COLO668 (cell line): ENCODE data around the gene TRMT1.

Source experiments
- DNase-seq: peaks from one replicate; lab custom pipeline; 2025; ENCODE audit not compliant: unreplicated experiment; lab: John Stamatoyannopoulos, UW

The TRMT1 gene

GRCh38 chr19:13103581-13104359, 12.8 kb downstream of the TRMT1 start:
- no peak for DNase-seq

DNA sequence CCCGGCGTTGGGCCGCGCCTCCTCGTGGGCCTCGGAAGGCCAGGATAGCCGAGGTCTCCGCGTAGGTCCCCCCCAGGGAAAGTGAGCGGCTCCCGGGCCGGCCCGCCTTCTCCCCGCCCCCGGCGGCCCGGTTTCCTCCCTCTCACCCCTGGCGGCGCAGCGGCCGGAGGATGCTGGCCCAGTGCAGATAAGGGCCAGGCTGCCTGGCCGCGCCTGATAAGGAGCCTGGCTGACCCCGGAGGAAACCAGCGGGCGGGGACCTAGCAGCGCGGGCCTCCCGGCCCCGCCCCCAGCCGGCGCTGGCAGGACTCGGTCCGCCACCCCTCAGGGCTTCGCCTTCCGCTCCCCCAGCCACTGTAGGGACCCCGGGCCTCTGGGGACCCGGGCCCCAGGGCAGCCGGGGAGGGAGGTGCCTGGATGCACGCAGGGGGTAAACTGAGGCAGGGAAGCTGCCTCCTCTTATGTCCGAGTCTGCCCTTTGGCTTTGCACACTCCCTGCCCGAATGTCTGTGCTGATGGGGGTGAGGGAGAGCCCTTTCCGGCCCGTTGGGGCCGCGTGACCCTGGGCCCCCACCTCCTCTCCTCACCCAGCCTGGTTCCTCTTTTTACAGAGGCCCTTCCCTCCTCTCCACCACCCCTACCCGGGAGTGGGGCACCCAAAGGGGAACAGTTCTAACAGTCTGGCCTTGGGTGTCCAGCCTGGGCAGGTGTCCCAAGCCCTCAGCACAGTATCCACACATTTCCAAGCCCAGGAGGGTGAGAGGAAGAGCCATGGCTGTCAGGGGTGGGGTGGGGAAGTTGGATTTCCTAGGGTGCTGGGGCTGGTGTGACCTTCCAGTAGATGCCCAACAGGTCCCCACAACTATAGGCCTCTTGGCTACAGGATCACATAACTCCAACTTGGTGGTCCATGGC, 13.6 kb downstream of the TRMT1 start, which contains the start of gene LYL1:
TSS of gene LYL1 (minus strand) at position 193 of the 915 bp plus-strand sequence. CDS start 1,687 bp downstream, outside the sequence.
- peak; percentile 23 for DNase-seq

- DNase-seq: no peak
Observed at GRCh38 chr19:13102416-13102665, 14.2 kb downstream of the TRMT1 start.

DNA sequence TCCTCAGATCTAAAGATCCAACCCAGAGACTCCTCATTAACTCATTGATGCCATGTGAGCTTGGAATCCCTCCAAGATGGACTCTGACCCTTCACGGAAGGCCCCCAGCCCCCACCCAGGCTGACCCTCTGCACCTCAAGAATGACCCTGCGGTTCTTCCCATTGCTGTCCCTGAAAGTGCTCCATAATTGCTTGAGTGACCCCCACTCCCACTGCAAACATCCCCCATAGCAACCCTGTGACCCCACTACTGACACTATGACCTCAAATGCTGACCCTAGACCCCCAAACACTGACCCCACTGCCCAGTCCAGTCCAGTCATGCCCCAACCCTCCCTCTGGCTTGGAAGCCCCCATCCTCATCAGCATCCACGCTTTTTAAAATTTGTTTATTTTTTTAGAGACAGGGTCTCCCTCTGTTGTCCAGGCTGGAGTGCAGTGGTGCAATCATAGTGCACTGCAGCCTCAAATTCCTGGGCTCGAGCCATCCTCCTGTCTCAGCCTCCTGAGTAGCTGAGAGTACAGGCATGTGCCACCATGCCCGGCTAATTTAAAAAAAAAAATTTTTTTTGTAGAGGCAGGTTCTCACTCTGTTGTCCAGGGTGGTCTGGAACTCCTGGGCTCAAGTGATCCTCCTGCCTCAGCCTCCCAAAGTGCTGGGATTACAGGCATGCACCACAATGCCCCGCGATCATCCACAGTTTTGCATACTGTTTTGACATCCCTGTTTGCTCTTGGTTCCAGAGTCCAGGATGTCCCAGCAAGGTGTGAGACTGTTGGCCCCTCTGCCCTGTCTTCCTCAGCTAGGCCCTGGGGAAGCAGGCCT, 14.7 kb downstream of the TRMT1 start:
- DNase-seq: no peak

DNA sequence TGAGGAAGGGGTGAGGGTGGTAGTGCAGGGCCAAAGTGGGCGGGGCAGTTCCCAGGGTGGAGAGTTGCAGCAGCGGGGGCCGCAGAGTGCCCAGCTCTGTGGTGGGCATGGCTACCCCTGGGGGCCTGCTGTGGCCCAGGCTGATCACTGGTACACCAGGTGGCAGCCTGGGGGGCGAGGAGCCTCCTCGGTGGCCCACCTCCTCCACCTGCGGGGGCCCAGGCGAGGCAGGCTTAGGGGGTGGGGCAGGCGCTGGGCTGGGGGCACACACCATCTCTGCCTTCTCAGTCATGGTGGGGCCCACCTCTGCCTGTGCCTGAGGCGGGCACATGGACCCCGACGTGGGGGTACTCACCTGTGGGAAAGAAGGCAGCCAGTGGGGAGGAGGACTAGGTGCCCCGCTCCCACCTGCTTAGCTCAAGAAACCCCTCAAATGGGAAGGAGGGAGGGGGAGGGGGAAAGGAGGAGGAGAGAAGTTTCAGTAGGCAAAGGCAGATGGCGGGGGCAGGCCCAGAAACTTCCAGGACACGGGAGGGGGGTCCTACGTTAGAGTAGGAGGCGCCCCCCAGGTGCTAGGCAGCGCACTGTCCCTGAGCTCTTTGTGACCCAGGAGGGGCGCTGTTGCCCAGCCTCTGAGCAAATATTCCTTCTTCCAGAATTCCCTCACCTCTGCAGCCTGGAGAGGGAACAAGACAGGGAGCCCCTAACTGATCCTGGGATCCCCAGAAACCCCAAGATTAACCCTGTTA, 15.5 kb downstream of the TRMT1 start:
- peak; percentile 11 for DNase-seq

DNA sequence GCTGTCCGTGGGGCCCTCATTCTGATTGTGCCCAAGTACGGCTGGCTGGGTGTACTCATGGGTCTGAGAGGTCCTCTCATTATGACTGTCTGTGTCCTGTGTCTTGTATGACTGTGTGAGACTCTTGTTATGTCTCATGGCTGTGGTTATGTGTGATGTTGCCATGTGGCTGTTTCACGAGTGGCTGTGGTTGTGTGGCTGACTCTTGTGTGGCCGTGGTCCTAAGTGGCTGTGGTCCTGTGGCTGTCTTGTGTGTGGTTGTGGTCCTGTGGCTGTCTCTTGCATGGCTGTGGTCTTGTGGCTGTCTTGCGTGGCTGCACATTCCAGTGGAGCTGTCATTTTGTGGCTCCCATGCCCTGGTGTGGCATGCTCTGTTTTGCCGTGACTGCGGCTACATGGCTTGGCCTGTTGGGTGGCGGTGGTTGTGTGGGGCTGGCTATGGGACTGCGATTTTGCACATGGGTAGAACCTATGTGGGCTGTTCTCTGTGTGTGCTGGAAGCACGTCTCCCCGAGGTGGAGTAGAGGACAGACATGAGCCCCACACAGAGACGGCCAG, 16.4 kb downstream of the TRMT1 start:
- DNase-seq: no peak

DNA sequence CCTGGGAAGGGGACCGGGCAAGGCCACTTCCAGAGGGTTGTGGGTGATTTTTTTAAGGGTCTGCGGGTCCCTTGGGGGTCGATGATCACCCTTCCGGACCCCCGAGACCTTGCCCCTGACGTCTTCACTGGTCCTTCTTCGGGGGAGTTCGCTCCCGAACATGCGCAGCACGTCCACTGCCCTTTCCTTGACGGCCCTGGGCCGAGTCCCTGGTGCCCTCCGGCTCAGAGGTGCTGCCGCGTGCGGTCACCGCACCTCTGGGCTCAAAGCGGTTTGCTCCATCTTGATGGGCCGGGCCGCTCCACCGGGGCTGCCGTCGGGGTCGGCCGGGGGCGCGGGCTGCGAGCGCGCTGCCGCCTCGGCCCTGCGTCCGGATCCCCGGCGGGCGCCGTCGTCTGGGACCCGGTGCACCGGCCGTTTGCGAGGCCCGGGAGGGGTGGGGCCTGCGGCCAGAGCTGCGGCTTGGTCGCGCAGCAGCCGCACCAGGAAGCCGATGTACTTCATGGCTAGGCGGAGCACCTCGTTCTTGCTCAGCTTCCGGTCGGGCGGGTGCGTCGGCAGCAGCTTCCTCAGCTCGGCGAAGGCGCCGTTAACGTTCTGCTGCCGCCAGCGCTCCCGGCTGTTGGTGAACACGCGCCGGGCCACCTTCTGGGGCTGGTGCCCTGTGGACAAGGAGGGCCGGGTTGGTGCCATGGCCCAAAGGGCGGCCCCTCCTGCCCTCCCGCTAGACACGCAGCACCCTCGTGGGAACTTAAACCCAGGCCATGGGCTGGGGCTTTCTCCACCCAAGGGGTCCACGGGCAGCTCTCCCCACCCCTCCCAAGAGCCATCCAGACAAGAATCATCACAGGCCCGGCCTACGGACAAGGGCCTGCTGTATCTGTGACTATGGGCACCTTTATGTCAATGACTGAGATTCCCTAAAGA, 17.2 kb downstream of the TRMT1 start:
- DNase-seq: peak; percentile 70

DNA sequence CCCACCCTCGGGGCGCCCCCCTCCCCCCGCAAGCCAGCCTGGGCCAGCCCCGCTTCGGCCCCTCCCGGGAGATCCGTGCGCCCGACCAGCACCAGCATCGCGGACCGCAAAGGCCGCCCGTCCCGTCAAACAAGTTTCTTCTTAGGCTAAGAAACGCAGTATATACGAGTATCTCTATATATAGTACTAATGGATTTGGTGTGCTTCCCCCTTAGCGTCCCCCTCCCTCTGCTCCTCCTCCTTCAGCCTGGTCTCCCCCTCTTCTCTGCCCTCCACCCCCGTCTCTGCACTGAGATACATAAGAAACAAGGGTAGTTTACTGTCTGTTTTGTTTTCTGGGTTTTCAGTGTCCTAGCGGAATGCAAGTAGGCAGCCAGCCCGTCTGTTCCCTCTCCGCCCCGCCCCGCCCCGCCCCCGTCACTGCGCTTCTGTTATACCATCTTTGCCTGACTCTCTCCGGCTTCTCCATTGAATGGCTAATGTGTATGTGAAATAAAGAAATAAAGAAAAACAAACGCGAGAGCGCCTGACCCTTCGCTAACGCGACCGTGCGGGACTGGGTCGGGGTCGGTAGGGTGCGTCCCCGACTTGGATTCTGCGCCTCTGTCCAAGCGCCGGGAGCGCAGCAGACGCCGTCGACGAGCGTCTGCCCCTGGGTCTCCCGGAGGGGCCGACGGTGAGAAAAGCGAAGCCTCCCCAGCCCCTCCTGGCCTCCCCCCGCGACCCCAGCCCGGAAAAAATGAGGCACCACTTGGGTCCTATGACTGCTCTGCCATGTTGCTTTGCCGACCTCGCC, 18.1 kb downstream of the TRMT1 start:
- DNase-seq: no peak

DNA sequence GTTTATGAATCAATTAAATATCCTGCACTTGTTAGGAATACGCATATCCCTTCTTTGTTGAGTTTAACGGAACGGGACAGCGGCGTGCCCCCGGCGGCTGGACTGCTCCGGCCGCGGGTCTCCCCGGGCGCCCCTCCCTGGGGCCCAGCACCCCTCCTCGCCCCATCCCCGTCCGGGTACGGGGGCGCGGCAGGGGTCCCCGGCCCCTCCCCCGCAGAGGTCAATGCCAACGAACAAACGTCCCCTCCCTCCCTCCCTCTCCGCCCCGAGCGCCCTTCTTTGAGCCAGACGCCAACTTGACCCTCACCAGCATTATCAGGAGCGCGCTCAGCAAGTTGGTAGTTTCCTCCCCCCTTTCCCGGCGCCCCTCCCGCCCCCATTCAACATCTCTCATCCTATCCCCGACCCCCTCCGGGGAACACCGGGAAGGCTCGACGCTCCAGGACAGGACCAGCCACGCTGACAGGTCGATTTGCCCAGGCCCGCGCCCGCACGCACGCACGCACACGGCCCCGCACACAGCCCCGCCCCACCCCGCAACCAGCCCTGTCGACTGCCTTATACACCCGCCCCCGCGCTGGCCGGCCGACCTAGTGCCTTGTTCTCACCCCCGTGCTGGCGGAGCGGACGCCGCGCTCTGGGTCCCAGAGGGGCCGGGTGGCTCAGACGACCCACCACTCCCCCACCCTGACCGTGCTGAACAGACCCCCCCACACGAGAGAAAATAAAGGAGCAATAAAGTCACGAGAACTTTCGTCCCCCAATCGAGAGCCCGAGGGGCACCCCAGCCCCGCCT, 18.9 kb downstream of the TRMT1 start:
- no peak for DNase-seq

GRCh38 chr19:13097033-13097462, 19.5 kb downstream of the TRMT1 start:
- DNase-seq: no peak

- peak; percentile 11 for DNase-seq
Observed at GRCh38 chr19:13095934-13096927, 20.3 kb downstream of the TRMT1 start.

GRCh38 chr19:13095393-13095784, 21.2 kb downstream of the TRMT1 start:
- DNase-seq: no peak

DNA sequence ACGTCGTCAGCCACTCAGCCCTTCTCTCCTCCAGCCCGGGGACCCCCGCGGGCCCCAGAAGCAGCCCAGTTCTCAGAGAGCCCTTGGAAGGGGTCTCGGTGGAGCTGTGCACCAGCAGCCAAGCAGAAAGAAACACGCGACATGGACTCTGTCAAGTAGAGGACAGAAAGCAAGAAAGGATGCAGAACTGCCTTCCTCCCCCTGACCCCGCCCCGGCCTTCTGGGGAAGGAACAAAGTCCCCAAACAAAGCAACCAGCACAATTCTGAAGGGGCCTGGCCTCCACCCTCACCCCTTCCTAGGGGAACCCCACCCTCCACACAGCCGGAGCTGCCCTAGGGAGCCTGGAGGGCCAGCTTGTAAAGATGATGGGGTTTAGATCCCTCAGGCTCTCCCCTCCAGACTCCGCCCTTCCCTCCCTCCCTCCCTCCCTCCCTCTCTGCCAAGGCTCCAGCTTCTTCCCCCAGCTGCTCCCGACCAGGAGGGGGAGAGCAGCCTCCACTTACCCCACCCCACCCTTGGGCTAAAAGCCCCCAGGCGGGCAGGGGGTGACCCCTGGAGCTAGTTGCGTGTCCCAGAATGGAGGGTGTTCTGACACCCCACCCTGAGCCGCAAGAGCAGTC, 21.7 kb downstream of the TRMT1 start:
- no peak for DNase-seq

DNA sequence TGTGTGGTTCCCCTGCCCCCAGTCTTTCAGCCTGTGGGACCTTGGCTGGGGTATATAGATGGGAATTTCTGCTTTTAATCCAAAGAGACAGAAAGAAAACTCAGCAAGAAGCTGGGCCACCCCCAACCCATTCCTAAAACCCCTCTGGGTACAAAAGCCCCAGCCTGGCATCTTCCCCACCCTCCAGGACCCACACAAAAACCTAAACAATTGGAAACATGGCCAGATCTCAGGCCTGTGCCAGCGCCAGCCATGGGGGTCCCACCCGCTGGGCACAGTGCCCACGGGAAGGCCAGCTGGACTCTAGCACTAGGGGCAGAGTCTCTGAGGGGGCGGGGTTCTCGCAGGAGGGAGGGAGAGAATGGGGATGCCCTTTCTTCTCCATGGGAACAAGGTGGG, 22.4 kb downstream of the TRMT1 start:
- DNase-seq: no peak

- peak; percentile 76 for DNase-seq
Observed at GRCh38 chr19:13093407-13094105, 23.0 kb downstream of the TRMT1 start.
